ENCODE data around the gene MBOAT7.
"Not testable (repeated sequence)": the region's sequence is repeated elsewhere in the genome, so short reads cannot be mapped to it uniquely, and the experiment has no call there.

Gene MBOAT7

DNA sequence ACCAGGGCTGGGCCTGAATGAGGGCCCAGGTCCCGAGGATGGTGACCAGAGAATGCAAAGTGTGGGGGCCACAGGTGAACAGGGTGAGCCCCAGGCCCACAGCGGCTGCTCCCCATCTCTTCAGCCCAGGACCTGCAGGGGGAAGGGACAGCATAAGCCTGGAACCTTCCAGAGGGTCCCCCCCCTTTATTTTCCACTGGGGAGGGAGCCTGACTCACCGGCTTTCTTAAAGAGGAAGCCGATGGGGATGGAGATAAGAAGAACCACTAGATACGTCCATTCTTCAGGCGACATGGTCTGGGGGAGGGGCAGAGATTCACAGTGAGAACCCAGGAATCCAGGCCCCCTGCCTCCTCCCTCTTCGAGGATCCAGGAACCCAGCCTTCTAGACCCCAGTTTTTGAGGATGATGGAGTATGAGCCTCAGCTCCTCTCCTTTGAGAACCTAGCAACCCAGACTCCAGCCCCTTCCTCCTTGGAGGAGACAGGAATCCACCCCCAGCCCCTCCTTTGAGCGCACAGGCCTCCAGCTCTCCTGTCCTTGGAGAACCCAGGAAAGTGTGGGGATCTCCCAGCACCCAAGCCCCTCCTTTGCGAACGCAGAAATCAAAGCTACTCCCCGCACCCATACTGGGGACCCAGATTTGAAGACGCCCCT lies 1.0 kb downstream of the MBOAT7 start:
- DNase-seq = no peak

DNA sequence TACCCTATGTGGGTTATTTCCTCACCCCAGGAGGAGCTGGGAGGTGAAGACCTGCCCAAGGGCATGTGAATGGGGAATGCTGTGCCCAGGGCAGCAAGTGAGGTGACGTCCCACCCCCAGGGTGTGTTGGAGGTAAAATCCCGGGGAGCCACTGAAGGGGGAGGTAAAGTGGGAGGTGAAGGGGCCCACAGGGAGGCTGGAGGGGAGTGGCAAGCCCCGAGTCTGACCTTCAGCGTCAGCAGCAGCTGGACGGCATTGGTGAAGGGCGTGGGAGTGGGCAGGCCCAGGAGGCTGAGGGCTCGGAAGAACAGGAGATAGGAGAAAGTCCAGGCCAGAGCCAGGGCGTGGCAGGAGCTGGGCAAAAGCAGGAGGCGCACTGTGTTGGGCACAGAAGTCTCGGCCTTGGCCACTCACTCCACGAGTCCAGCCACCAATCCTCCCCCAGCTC lies 2.4 kb downstream of the MBOAT7 start:
- no peak for DNase-seq

DNA sequence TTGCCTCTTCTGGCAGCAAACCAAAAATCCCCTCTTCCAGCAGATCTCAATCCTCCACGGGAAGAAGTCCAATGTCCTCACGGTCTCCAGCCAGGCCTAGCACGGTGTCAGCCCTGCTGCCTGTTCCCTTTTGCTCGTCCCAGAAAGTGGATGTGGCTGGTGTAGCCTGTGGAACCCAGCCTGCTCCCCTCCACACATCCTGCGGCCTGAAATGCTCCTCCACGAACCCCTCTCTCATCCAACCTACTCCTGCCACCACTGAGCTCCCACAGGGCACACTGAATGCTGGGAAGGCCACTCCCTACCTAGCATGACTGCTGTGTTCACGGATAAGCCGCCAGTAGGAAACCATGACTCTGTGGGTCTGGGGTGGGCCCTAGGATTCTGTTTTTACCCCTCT lies 3.0 kb downstream of the MBOAT7 start:
- DNase-seq = no peak

DNA sequence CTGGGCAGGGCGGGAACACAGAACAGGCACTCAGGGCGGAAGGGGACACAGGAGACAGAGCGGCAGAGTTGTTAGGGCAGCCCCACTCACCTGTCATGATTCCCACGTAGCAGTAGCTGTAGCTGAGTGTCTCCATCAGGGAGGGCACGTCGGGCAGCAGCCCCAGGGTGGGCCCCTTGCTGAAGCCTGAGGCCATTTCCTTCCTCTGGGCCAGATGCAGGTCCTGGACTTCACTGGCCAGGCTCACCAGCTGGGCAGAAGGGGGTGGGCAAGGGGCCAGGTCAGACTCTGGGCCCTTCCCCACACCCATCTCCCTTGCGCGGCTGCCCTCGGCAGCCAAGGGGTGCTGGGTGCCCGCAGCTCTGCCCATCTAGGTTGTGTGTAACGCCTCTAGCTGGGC lies 5.9 kb downstream of the MBOAT7 start:
- no peak for DNase-seq

DNA sequence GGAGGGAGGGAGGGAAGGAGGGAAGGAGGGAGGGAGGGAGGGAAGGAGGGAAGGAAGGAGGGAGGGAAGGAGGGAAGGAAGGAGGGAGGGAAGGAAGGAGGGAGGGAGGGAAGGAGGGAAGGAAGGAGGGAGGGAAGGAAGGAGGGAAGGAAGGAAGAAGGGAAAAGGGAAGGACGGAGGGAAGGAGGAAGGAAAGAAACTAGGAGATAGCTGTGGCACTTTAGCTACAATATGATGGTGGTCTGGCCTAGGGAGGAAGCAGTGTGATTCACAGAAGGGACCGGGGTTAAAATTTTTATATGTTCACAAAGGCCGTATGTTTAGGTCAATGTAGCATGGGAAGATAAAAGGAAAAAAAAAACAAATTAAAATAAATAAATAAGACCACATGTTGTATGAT lies 7.5 kb downstream of the MBOAT7 start:
- DNase-seq = not testable (repeated sequence)

DNA sequence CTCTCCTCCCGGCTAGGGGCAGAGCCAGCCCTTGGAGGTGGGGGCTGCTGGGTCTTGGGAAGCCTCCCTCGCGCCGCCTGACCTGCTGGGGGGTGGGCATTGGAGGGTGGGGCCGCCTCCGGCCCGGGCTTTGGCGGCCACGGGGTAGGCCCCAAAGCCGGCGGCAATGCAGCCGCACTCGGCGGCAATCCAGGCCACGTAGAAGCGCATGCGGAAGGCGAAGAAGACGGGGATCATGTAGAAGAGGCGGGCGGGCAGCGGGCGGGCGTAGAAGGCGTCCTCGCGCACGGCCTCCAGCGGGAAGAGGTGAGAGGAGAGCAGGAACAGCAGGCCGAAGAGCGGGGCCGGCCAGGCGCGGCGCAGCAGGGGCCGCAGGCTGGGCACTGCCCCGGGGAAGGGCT lies 8.7 kb downstream of the MBOAT7 start:
- DNase-seq = no peak

DNA sequence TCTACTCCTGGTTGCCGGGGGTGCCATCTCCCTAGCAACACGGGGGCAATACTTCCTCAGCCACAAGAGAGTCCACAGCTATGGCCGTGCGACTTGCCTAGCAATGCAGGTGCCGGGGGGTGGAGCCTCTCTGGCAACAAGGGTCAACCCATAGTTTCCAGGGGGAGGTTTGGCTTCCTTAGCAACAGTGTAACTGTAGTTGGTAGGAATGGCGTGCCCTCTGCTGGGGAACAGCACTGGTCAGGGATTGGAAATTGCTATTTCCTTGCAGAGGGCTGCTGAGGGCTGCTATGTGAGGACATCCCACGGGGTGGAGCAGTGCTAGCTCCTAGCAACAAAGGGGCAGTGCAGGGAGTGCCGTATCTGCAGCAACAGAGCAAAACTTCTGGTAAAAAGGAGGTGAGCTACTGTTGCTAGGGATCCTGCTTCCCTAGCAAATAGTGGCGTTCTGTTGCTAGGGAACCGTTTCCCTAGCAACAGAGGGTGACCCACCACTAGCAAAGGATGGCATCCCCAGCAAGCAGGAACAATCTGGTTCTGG lies 9.4 kb downstream of the MBOAT7 start:
- DNase-seq = no peak

DNA sequence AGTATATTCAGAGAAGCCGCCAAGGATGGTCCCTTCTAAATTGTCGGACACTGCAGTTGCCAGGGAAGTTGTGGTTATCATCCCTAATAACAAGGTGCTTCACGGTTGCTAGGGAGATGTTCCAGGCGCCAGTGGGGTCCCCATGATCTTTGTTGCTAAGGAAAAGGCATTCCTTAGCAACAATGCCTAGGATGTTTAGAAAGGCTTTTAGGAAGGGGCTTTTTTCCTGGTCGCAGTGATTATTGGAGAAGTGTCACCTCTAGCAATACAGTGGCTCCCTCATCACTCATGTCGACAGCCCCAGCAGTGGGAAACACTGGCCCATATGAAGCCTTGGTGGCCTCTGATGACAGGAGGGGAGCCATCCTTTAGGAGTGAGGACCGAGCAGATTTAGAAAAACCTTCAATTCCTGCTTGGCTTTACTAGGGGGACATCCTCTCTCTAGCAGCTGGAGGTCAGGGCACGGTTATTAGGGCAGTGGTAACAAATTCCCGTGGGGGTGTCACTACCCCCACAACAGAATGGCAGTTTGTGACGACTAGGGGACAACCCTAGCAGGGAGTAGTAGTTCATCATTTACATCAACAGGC lies 10.0 kb downstream of the MBOAT7 start:
- DNase-seq = no peak

DNA sequence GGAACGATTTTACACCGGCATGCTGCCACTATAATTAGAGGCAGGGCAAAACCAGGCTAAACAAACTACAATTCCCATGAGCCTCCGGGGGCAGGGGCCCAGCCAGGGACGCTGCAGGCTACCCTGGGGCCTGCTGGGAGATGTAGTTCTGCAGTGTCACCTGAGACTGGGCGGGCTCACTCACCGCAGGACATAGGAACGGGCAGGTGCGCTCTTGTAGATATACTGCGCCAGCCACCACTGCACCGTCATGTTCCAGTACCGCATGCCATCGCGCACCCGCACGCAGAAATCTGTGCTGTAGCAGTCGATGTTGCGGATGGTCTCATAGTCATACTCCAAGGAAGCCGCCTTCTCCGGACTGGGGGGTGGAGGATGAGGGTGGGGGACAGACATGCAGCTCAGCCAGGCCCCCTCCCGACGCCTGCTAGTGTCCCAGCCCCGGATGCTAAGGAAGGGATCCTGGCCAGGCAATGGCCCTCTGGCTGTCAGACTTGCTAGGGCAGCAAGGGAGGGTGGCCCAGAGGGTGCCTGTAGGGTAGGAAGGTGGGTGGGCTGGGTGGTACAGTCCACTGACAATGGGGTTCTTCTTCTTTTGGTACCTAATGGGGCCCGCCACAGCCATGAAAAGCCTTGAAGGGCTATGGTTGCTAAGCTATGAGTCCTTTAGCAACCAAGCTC lies 10.7 kb downstream of the MBOAT7 start:
- no peak for DNase-seq

DNA sequence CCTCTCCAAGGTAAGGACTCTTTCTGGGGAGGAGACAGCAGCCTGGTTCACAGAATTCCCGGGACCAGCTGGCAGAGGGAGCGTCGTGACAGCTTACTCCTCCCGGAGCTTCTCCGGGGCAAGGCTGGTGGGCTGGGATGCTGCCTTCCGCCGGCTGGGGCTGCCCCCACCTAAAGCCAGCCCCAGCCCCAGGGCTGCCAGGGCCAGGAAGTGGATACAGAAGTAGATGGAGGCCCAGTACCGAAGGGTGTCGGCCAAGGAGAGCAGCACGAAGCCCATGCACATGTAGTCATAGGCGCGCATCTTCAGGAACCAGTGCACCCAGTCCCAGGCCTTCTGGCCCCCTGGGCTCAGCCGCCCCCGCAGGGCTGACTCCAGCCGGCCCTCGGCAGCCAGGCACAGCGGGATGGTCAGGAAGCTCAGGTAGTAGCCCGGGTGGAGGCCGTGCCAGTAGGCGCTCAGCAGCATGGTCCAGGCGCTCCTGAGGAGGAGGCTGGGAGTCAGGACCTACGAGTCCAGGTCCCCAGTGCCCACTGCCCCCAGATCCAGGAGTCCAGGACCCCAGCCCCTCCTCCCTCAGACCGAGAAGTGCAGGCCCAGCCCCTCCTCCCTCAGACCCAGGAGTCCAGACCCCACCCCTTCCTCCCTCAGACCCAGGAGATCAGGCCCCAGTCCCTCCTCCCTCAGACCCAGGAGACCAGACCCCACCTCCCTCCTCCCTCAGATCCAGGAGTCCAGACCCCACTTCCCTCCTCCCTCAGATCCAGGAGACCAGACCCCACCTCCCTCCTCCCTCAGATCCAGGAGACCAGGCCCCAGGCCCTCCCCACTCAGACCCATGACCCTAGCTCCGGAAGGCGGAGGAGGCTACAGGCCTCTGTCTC lies 15.2 kb downstream of the MBOAT7 start:
- no peak for DNase-seq

DNA sequence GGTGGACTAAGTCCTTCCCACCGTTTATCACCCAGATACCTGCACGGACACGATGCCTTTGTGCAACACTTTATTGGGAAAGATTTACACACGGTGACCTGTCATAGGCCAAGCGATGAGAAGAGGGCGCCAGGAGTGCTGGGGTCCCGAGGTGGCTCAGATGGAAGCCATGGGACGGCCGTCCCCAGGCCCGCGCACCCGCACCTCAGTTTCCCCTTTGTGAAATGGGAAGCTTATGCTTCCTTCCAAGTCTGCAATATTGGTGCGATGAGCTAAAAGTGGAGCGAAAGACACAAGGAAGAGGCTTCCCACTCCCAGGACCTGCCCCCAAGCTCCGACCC lies 16.1 kb downstream of the MBOAT7 start:
- DNase-seq = no peak

DNA sequence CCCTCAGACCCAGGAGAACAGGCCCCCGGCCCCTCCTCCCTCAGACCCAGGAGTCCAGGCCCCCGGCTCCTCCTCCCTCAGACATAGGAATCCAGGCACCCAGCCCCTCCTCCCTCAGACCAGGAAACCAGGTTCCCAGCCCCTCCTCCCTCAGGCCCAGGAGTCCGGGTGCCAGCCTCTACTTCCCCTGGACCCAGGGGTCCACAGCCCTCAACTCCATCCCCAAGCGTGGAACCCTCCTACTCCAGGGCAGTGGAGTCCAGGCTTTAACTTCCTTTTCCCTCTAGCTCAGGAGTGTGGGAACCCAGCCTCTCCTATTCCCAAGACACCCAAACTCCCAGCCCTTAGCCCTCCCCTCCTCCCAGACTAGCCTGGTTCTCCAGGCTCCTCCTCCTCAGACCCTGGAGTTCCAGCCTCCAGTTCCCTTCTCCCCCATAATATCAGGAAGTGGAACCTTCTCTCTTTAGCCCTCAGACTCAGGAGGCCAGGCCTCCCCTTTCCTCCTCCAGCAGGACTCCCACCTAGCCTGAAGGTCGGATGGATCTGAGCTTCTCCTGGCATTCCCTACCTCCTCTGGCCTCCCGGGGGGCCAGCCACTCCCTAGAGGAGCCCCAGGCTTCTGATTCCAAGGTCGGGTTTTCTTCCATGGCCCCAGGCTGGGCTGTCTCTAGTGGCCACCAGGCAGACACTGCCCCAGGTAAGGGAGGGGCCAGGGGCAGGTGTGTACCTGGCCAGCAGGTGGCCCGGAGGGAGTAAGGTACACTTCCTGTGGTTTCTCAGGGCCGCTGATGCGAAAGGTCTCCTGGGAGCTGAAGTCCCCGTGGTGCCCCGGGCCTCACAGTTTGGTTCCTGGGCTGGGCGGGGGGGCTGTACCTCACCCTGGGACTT lies 16.7 kb downstream of the MBOAT7 start, which contains the start of gene TMC4:
TMC4 (minus strand) TSS at position 690 of the 888 bp plus-strand sequence; CDS start at position 647, 43 bp downstream.
- peak; percentile 73 for DNase-seq

DNA sequence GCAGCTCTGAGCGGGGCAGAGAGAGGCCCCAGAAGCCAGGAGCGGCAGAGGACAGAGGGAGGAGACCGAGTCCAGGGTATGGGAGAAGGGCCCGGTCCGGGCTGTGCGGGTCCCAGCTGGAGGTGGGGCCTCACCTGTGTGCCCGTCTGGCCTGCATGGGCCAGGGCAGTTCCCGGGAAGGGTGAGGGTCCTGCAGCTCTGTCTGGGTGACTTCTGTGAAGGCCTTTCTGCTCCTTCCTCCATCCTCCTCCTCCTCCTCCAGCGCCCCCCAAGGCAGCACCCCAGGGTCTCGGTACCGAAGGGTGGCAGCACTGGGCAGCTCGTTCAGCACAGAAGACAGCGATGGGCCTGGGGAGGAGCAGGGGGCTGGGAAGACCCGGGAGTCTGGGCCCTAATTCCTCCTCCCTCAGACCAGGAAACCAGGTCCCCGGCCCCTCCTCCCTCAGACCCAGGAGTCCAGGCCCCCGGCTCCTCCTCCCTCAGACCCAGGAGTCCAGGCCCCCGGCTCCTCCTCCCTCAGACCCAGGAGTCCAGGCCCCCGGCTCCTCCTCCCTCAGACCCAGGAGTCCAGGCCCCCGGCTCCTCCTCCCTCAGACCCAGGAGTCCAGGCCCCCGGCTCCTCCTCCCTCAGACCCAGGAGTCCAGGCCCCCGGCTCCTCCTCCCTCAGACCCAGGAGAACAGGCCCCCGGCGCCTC lies 17.5 kb downstream of the MBOAT7 start:
- not testable (repeated sequence) for DNase-seq

DNA sequence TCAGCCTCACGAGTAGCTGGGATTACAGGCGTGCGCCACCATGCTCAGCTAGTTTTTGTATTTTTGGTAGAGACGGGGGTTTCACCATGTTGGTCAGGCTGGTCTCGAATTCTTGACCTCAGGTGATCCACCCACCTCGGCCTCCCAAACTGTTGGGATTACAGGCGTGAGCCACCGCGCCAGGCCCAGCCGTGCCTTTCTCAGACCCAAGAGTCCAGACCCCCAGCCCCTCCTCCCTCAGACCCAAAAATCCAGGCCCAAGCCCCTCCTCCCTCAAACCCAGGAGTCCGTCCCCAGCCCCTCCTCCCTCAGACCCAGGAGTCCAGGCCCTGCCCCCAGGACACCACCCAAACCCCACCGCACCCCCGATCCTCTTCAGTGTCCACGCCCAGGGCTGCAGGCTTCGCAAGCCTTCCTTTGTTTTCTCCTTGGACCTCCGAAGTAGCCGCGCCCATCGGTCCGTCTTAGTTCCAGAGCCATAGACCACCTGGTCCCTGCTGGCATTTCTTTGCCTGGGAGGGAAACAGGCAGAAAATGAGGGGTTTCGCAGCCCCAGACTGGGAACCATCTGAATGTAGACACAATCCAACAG lies 20.1 kb downstream of the MBOAT7 start:
- no peak for DNase-seq

DNA sequence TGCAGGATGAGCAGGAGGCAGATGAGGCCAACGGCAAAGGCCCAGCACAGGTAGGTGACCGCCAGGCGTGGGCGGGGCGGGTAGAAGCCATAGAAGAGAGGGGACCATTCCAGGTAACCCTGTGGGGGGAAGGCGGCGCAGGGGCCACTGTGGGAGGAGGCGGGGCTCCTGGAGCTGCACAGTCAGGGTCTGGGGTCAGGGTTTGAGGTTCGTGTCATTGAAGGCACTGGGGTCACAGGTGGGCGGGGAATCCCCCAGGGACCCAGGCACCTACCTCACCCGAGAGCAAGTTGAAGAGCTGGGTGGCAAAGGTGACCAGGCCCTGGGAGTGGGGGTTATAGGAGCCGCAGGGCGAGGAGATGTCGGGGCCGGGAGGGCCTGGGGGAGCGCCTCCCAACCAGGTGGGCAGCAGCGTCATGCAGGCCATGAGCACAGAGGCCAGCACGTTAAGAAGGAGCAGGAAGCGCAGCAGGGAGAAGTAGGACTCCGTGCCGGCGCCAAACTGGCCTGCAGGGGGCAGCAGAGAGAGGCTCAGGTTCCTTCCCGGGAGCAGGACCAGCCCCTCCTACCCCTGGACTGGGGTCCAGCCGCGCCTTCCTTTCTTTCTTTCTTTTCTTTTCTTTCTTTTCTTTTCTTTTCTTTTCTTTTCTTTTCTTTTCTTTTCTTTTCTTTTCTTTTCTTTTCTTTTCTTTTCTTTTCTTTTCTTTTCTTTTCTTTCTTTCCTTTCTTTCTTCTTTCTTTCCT lies 21.0 kb downstream of the MBOAT7 start:
- DNase-seq = peak; percentile 72

DNA sequence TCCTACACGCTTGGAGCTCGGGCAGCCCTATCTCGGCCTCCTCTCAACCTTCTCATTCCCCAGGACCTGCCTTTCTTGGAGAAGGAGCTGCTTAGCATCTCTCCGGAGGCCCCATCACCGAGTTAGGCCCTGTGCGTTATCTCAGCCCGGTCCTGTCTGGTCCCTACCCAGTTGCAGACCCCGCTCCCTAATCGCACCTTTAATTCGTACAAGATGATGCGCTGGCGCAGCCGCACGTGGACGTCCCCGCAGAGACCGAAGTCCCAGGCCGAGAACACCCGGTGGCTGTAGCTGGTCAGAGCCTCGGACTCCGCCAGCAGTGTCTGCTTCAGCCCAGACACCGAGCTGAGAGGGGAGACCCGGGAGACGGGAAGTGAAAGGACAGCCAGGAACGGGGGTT lies 24.2 kb downstream of the MBOAT7 start:
- DNase-seq = no peak

DNA sequence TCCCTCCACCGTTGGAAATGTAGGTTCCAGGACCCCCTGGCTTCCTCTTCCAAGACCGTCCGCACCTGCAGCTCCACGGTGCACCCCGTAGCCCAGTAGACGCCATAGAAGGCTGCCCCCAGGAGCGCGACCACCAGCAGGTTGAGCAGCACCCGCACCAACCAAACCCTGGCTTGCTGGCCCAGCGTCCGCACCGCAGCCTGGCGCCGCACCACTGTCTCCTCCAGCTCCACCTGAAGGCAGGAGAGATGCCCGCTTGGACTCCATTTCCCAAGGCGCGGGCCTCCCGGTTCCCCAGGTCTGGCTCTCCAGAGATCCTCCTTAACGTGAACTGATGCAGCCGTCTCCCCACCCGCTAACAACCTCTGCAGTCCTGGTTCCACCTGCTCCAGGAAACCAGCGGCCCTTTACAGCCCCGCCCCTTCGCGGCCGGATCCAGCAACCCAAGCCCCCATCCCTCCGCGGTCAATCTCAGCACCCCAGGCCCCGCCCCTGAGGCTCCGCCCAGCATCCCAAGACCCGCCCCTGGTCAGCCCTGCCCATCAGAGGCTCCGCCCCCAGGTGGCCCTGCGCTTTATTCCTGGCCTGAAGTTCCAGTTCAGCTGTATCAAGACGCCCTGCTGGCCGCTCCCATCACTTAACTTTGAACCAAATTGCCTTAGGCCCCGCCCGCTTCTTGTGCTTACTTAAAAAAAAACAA lies 24.9 kb downstream of the MBOAT7 start:
- DNase-seq = no peak

DNA sequence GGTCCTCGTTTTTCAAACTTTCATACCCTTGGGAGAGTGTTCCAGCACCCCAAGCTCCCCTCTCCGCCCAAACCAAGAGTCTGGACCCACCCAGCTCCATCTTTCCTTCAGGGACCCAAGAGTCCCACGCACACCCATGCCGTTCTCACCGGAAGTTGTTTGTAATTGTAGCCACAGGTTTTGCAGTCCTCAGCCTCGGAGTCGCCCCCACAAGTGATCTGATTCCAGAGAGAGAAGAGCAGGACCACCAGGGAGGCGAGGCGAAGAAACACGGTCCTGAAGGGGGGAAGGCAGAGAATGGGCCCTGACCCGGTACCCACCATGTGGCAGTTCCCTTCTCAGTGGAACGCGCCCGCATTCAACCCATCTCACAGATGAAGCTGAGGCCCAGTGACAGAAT lies 26.5 kb downstream of the MBOAT7 start:
- no peak for DNase-seq

DNA sequence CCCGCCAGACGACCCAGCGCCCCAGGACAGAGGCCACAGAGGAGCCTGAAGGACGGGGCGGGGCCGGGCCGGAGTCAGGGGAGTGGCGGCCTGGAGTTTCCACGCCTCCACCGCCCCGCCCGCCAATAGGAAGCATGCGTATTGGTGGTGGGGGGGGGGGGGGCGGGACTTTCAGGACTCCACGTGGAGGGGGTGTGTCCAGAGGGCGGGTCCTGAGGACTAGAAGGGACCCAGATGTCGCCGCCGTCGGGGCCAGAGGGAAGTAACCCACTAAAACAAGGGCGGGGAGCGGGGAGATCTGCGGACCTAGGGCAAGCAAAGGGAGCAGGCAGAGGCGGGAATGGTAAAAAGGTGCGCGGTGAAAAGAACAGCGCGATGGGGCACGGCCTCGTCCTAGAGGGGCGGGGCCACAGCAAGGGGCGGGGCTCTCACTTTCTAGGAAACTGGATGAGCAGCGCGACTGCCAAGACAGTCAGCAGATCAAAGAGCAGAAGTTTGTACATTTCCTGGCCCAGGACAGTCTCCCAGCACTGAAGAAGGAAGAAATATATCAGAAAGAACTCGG lies 27.1 kb downstream of the MBOAT7 start:
- DNase-seq = peak; percentile 24
